Activated T-helper 17 cell treated with anti-CD3 and anti-CD28 coated beads, Interleukin-2, amount 50 U/mL, for 72 hours (primary cell): Measurements from ENCODE around the gene HOXC10. TPM values are rescaled to one million over a fixed set of nuclear protein-coding genes. Genes with fewer than 3 reads are reported as not detected.

Source experiments
- ATAC-seq: fragments of 150-1000 bp; cut with Tn5 transposase; replicated peaks from 2 replicates; pipeline ENCODE4 v1.10.0; 2021; ENCODE audit warnings: mild to moderate bottlenecking, moderate library complexity
- H3K27ac Mint-ChIP-seq: one replicate; pipeline ENCODE4 v1.8.0; 2022; ENCODE audit warnings: mixed read lengths
- H3K27me3 Mint-ChIP-seq: one replicate; pipeline ENCODE4 v1.8.0; 2022; ENCODE audit warnings: mixed read lengths
- H3K36me3 Mint-ChIP-seq: one replicate; pipeline ENCODE4 v1.8.0; 2022; ENCODE audit warnings: low read depth, mild to moderate bottlenecking, mixed read lengths
- H3K4me1 Mint-ChIP-seq: one replicate; pipeline ENCODE4 v1.8.0; 2022; ENCODE audit warnings: mixed read lengths
- H3K4me3 Mint-ChIP-seq: one replicate; pipeline ENCODE4 v1.8.0; 2022; ENCODE audit warnings: mild to moderate bottlenecking, mixed read lengths
- H3K9me3 Mint-ChIP-seq: one replicate; pipeline ENCODE4 v1.8.0; 2022; ENCODE audit warnings: mixed read lengths
- total RNA-seq, 2 donors: library from RNA; stranded (reverse); gene quantifications; one replicate each; pipeline ENCODE4 v1.2.3, GENCODE V29; 2022

Gene HOXC10
- total RNA-seq, 2 donors from 2014 or later, result not detected

- H3K4me1 Mint-ChIP-seq, result peaks cover 11% of the 10 kb centered on the region
- no peak overlapping the region for H3K4me3 Mint-ChIP-seq
- H3K27ac Mint-ChIP-seq, result no peak overlapping the region
- peaks cover 75% of the 10 kb centered on the region for H3K27me3 Mint-ChIP-seq
- H3K36me3 Mint-ChIP-seq, result peaks cover 7% of the 10 kb centered on the region
- H3K9me3 Mint-ChIP-seq, result no peaks in the 10 kb centered on the region
- ATAC-seq, result no peak
These were observed 26.2 kb downstream of the HOXC10 start for GRCh38 chr12:54010972-54011664.

GRCh38 chr12:54011665-54012532, 27.0 kb downstream of the HOXC10 start:
- H3K4me1 Mint-ChIP-seq, result peaks cover 9% of the 10 kb centered on the region
- H3K36me3 Mint-ChIP-seq, result peaks cover 7% of the 10 kb centered on the region
- no peak overlapping the region for H3K4me3 Mint-ChIP-seq
- peaks cover 68% of the 10 kb centered on the region for H3K27me3 Mint-ChIP-seq
- no peaks in the 10 kb centered on the region for H3K9me3 Mint-ChIP-seq
- ATAC-seq, result no peak
- H3K27ac Mint-ChIP-seq, result no peak overlapping the region

GRCh38 chr12:54012631-54013409, 27.9 kb downstream of the HOXC10 start:
- peaks cover 7% of the 10 kb centered on the region for H3K36me3 Mint-ChIP-seq
- peaks cover 68% of the 10 kb centered on the region for H3K27me3 Mint-ChIP-seq
- no peak overlapping the region for H3K27ac Mint-ChIP-seq
- no peak overlapping the region for H3K4me3 Mint-ChIP-seq
- peaks cover 15% of the 10 kb centered on the region for H3K4me1 Mint-ChIP-seq
- no peaks in the 10 kb centered on the region for H3K9me3 Mint-ChIP-seq
- no peak for ATAC-seq

GRCh38 chr12:54014377-54015017, 29.6 kb downstream of the HOXC10 start:
- peaks cover 61% of the 10 kb centered on the region for H3K27me3 Mint-ChIP-seq
- ATAC-seq, result no peak
- peaks cover 7% of the 10 kb centered on the region for H3K36me3 Mint-ChIP-seq
- H3K27ac Mint-ChIP-seq, result no peak overlapping the region
- no peaks in the 10 kb centered on the region for H3K9me3 Mint-ChIP-seq
- peaks cover 15% of the 10 kb centered on the region for H3K4me1 Mint-ChIP-seq
- no peak overlapping the region for H3K4me3 Mint-ChIP-seq

- Mint-ChIP-seq H3K27ac (no peak overlapping the region), H3K27me3 (peaks cover 61% of the 10 kb centered on the region), H3K4me3 (no peak overlapping the region), H3K4me1 (peaks cover 15% of the 10 kb centered on the region), H3K9me3 (no peaks in the 10 kb centered on the region), H3K36me3 (peaks cover 7% of the 10 kb centered on the region)
- no peak for ATAC-seq
These were observed 30.3 kb downstream of the HOXC10 start for GRCh38 chr12:54015018-54015931.

GRCh38 chr12:54016051-54016450, 31.1 kb downstream of the HOXC10 start:
- ATAC-seq, result no peak
- Mint-ChIP-seq H3K4me1 (peaks cover 12% of the 10 kb centered on the region), H3K27ac (no peak overlapping the region), H3K4me3 (no peak overlapping the region), H3K36me3 (peaks cover 7% of the 10 kb centered on the region), H3K9me3 (no peaks in the 10 kb centered on the region), H3K27me3 (peaks cover 54% of the 10 kb centered on the region)

GRCh38 chr12:54016478-54016964, 31.6 kb downstream of the HOXC10 start:
- ATAC-seq, result no peak
- no peak overlapping the region for H3K4me3 Mint-ChIP-seq
- H3K9me3 Mint-ChIP-seq, result no peaks in the 10 kb centered on the region
- no peak overlapping the region for H3K27ac Mint-ChIP-seq
- H3K36me3 Mint-ChIP-seq, result peaks cover 7% of the 10 kb centered on the region
- H3K27me3 Mint-ChIP-seq, result peaks cover 53% of the 10 kb centered on the region
- peaks cover 8% of the 10 kb centered on the region for H3K4me1 Mint-ChIP-seq

GRCh38 chr12:54017027-54017788, 32.3 kb downstream of the HOXC10 start:
- no peaks in the 10 kb centered on the region for H3K9me3 Mint-ChIP-seq
- H3K27ac Mint-ChIP-seq, result peak overlapping the region; percentile 56
- peaks cover 7% of the 10 kb centered on the region for H3K36me3 Mint-ChIP-seq
- peaks cover 53% of the 10 kb centered on the region for H3K27me3 Mint-ChIP-seq
- H3K4me3 Mint-ChIP-seq, result peak overlapping the region; percentile 76
- H3K4me1 Mint-ChIP-seq, result peaks cover 6% of the 10 kb centered on the region
- peak; percentile 53 for ATAC-seq

GRCh38 chr12:54017878-54018467, 33.0 kb downstream of the HOXC10 start:
- no peaks in the 10 kb centered on the region for H3K9me3 Mint-ChIP-seq
- peak overlapping the region; percentile 56 for H3K27ac Mint-ChIP-seq

GRCh38 chr12:54018468-54018984, 33.6 kb downstream of the HOXC10 start:
- no peak for ATAC-seq
- Mint-ChIP-seq H3K27ac (no peak overlapping the region), H3K9me3 (no peaks in the 10 kb centered on the region), H3K27me3 (peaks cover 53% of the 10 kb centered on the region), H3K4me1 (peaks cover 6% of the 10 kb centered on the region), H3K4me3 (peak overlapping the region; percentile 76), H3K36me3 (peaks cover 7% of the 10 kb centered on the region)

More at GRCh38 chr12:54017878-54018467, 33.0 kb downstream of the HOXC10 start:
- Mint-ChIP-seq H3K4me1 (peaks cover 6% of the 10 kb centered on the region), H3K27me3 (peaks cover 53% of the 10 kb centered on the region), H3K4me3 (peak overlapping the region; percentile 76), H3K36me3 (peaks cover 7% of the 10 kb centered on the region)
- ATAC-seq, result peak; percentile 87

GRCh38 chr12:54019091-54019811, 34.3 kb downstream of the HOXC10 start:
- Mint-ChIP-seq H3K9me3 (no peaks in the 10 kb centered on the region), H3K27me3 (peaks cover 59% of the 10 kb centered on the region), H3K4me3 (no peak overlapping the region), H3K27ac (no peak overlapping the region), H3K36me3 (peaks cover 7% of the 10 kb centered on the region), H3K4me1 (peaks cover 6% of the 10 kb centered on the region)
- ATAC-seq, result no peak
